A673 (cell line): ENCODE measurements around the gene CORO2A. TPM values are rescaled to one million over a fixed set of nuclear protein-coding genes. Genes with fewer than 3 reads are reported as not detected.

Experiments
- BruUV-seq: library from RNA; stranded (reverse); fragments of 400-500 nt; replicated peaks from 2 replicates; lab custom pipeline; 2021; lab: Mats Ljungman, UMichigan
- CTCF ChIA-PET: fragments of 300-600 bp; sonication (Branson Sonifier 250); formaldehyde crosslinking; loops from one replicate; lab custom pipeline; 2022; ENCODE audit warnings: antibody characterized with exemption; lab: Charles Lee
- POLR2A ChIA-PET: fragments of 300-600 bp; sonication (Branson Sonifier 250); formaldehyde crosslinking; loops from one replicate; lab custom pipeline; 2022; ENCODE audit warnings: antibody characterized with exemption; ENCODE audit not compliant: low non-redundant PET; lab: Charles Lee
- DNase-seq: peaks from one replicate; pipeline ENCODE4 v3.0.0-alpha.2; 2015; ENCODE audit warnings: low spot score
- H3K27ac ChIP-seq: fragments of 200-600 bp; sonication (generic); 2 replicates; pipeline ENCODE4 v1.5.1; 2016; ENCODE audit warnings: mixed run types, low read depth, mild to moderate bottlenecking, mixed read lengths, antibody characterized with exemption, low read length; ENCODE audit not compliant: poor library complexity, severe bottlenecking
- H3K27me3 ChIP-seq: fragments of 200-600 bp; sonication (generic); replicated peaks from 2 replicates; pipeline ENCODE4 v1.6.1; 2017; ENCODE audit warnings: mixed run types, low read depth, mild to moderate bottlenecking, mixed read lengths, antibody characterized with exemption, low read length; ENCODE audit not compliant: insufficient read depth, poor library complexity
- H3K36me3 ChIP-seq: fragments of 200-600 bp; sonication (generic); 2 replicates; pipeline ENCODE4 v1.6.1; 2016; ENCODE audit warnings: mixed run types, mild to moderate bottlenecking, mixed read lengths, antibody characterized with exemption, low read length; ENCODE audit not compliant: insufficient read depth, poor library complexity, severe bottlenecking
- H3K4me1 ChIP-seq: fragments of 200-600 bp; sonication (generic); 2 replicates; pipeline ENCODE4 v1.6.1; 2017; ENCODE audit warnings: mixed run types, mild to moderate bottlenecking, mixed read lengths, antibody characterized with exemption, low read length; ENCODE audit not compliant: insufficient read depth, poor library complexity, severe bottlenecking
- H3K4me3 ChIP-seq: fragments of 200-600 bp; sonication (generic); 2 replicates; pipeline ENCODE4 v1.5.1; 2016; ENCODE audit warnings: low read depth, mixed run types, mild to moderate bottlenecking, mixed read lengths, low read length; ENCODE audit not compliant: poor library complexity, severe bottlenecking
- H3K9me3 ChIP-seq: fragments of 200-600 bp; sonication (generic); 2 replicates; pipeline ENCODE4 v1.6.1; 2016; ENCODE audit warnings: mixed run types, low read depth, mild to moderate bottlenecking, mixed read lengths, antibody characterized with exemption, low read length; ENCODE audit not compliant: poor library complexity, severe bottlenecking
- CTCF ChIP-seq: fragments of 300-800, 200-600 bp; sonication (generic); conservative IDR thresholded peaks from 2 replicates; pipeline ENCODE4 v1.5.1; 2017; ENCODE audit warnings: low read depth, mild to moderate bottlenecking, antibody characterized with exemption, low read length, moderate library complexity, mixed read lengths
- EZH2 ChIP-seq: fragments of 200-600 bp; sonication (generic); IDR thresholded peaks from 2 replicates; pipeline ENCODE4 v1.6.1; 2017; ENCODE audit warnings: borderline replicate concordance, low read depth, mild to moderate bottlenecking, mixed read lengths, antibody characterized with exemption, low read length; ENCODE audit not compliant: poor library complexity, severe bottlenecking
- intact Hi-C: fragments of 100-400 bp; cut with micrococcal nuclease; formaldehyde crosslinking; loops from one replicate; pipeline ENCODE4 v1.10.0; 2022; ENCODE audit not compliant: unreplicated experiment
- total RNA-seq: library from RNA; stranded (reverse); gene quantifications from 2 replicates; pipeline ENCODE4 v1.2.3, GENCODE V29; 2021

CORO2A gene
- total RNA-seq, 1 experiment from 2014 or later = 0.52 TPM

GRCh38 chr9:98162613-98163012, 29.8 kb downstream of the CORO2A start:
- Histone ChIP-seq H3K36me3 (no peaks in the 10 kb centered on the region), H3K9me3 (no peaks in the 10 kb centered on the region), H3K4me1 (no peaks in the 10 kb centered on the region), H3K27me3 (no peaks in the 10 kb centered on the region), H3K4me3 (no peak overlapping the region), H3K27ac (no peak overlapping the region)
- BruUV-seq = no TSS peak
- ChIA-PET POLR2A (no interaction called here), CTCF (no interaction called here)
- intact Hi-C loops = no loop called here
- no peak for TF ChIP-seq EZH2
- no peak for TF ChIP-seq CTCF
- DNase-seq = no peak

- Histone ChIP-seq H3K27me3 (no peaks in the 10 kb centered on the region), H3K27ac (no peak overlapping the region), H3K4me1 (no peaks in the 10 kb centered on the region), H3K9me3 (no peaks in the 10 kb centered on the region), H3K4me3 (no peak overlapping the region), H3K36me3 (no peaks in the 10 kb centered on the region)
- intact Hi-C loops = no loop called here
- BruUV-seq = no TSS peak
- ChIA-PET CTCF (no interaction called here), POLR2A (no interaction called here)
- TF ChIP-seq CTCF = no peak
- TF ChIP-seq EZH2 = no peak
- DNase-seq = no peak
Measured at GRCh38 chr9:98161851-98162250, 30.6 kb downstream of the CORO2A start.

GRCh38 chr9:98159790-98160189, 32.6 kb downstream of the CORO2A start:
- Histone ChIP-seq H3K36me3 (no peaks in the 10 kb centered on the region), H3K9me3 (no peaks in the 10 kb centered on the region), H3K4me1 (no peaks in the 10 kb centered on the region), H3K27ac (no peak overlapping the region), H3K4me3 (no peak overlapping the region), H3K27me3 (no peaks in the 10 kb centered on the region)
- DNase-seq = no peak
- TF ChIP-seq CTCF (no peak), EZH2 (no peak)
- ChIA-PET CTCF (no interaction called here), POLR2A (no interaction called here)
- intact Hi-C loops = no loop called here
- no TSS peak for BruUV-seq
